Measurements from ENCODE around the gene IGF2BP1.

- TF ChIP-seq EZH2 (IDR thresholded peaks at IDR 0.05; ENCODE audit: low read length, missing control alignments) (no peak), CTCF (conservative IDR thresholded peaks at IDR 0.05 in 1 of 2, IDR thresholded peaks at IDR 0.05 in 1 of 2; ENCODE audit: low read depth in 1 of 2, low read length in 2 of 2) (no peak)
Observed at GRCh38 chr17:49082231-49082630, 85.0 kb downstream of the IGF2BP1 start.
